ENCODE measurements around the gene NFIB.

Gene NFIB

DNA sequence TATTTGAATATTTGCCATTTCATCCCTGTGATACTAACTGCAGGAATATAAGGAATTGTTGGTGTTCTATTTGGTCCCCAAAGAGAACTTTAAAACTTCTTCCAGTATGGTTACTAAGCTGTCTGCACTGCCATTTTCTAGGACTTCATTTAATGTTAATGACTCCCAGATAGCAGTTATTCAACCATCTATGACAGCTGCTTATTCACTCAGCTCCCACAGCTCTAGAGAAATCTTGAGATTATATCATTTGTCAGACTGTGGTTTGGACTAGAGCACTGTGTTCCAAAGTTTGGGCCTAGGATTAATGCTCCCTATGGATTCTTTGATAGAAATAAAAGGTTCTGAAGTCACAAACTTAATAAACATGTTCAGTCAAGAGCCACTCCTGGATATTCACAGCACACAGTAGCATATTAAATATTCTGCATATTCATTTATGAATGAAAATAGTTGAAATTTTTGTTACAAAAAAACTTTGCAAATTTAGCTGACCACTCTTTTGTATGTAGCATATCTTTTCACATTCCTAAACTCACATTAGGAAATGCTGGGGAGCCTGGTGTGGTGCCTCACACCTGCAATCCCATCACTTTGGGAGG, 173.7 kb downstream of the NFIB start:
- no peak for DNase-seq

GRCh38 chr9:14139287-14139686, 174.7 kb downstream of the NFIB start:
- no peak for DNase-seq

DNA sequence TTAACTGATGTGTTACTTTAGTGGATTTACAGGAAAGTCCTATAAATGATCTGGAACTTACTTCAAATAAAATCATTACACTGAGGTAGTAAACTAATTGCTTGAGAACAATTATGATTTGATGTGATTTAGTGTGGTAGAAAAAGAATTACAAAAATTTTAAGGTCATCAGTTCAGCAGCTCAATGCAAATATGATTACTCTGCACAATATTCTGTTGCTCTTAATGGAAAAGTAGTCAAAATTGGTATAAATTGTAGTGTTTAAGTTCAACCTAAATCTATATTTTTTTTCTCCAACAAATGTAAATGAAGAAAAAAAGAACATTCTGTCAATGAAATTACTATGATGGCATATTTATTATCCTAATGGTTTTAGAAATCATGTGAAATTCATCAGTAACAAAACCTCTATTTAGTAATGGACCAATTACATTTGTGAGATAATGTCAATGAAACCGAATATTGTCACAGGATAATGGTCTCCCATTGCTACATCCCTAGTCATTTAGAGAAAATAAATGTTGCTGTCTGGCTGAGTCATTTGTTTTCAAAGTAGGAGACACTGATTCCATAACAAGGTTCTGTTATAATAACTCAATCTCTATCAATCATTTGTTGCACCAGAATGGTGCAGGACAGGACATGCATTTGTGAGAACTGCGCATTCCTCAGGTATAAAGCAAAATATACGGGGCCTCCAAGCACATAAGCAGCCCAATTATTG, 177.1 kb downstream of the NFIB start:
- no peak for DNase-seq

DNA sequence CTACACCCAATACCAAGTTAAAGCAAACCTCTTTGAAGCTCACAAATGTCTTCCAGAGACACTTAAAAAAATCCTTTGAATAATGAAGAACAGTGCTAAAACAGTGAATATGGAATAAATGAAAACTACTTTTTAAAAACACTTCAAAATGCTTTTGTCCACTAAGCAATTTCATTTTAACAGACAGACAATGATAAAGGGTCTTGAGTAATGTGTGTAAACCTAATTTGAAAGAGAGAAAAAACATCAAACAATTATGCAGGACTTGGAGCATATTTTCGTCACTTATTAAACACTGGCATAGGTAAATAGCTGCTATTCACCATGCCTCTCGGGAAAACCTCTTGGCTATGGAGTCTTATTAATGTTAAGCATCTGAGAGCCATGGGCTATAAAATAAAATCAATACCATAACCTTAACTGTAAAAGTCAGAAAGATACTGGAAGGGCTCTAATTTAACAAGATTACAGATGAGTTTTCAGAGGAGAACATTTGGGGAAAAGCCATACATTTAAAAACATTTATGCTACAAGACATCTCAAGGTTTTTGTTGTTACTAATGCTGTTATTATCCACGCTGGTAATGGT, 177.8 kb downstream of the NFIB start:
- DNase-seq = no peak

- DNase-seq = no peak
Measured at GRCh38 chr9:14135421-14135820, 178.5 kb downstream of the NFIB start.

DNA sequence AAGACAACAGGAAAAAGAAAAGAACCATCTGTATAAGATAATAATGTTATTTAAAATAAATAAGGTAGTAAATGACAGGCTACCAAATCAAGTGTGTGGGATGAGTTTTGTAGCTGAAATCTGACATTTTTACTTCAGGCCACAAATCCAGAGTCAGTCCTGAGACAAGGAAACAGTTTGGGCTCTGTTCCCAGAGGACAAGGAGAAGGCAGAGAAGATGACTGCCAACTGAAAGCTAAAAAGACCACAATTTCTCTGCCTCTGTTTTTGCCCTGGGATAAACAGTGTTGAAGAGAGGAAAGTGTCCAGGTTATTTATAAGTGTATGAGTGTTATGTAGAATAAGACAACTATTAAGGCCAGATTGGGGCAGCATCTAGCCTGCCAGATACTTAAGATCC, 180.5 kb downstream of the NFIB start:
- no peak for DNase-seq

- DNase-seq = no peak
Measured at GRCh38 chr9:14132775-14133174, 181.2 kb downstream of the NFIB start.

- DNase-seq = no peak
Measured at GRCh38 chr9:14131356-14132088, 182.4 kb downstream of the NFIB start.

- no peak for DNase-seq
Measured at GRCh38 chr9:14127656-14128055, 186.3 kb downstream of the NFIB start.

DNA sequence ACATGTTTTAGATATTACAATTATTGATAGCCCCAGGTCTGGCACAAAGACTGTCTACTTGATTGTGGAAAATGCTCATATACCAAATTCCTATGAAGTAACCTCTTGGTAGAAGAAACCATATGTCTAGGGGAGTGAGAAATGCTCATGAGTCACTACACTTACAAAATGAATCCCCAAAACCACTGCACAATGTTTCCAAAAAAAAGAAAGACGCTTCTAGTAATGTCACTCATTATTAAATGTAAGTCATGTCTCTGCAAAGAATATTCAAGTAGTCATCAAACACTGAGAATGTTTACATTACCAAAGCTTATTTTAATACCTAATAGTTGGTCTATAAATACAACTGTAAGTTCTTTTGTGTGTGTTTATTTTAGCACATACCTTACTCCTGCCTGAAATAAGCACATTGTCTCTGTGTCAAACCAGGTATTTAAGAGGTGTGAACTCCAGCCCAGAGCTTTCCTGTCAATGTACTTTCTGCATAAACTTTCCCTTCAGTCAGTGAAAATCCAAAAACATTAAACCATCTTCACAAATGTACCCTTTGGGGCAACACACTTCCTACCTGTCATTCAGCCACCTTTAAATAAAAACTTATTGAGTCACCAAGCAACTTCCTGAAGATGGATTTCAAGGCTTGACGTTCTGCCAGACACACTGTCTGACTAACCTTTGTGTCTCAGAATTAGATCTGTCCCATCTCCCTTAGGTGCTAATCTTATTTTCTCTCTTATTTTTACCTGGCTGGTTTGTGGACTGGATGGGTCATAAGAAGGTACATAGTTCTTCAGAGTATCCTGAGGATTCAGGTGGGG, 194.0 kb downstream of the NFIB start:
- no peak for DNase-seq

GRCh38 chr9:14112226-14112625, 201.7 kb downstream of the NFIB start:
- no peak for DNase-seq

DNA sequence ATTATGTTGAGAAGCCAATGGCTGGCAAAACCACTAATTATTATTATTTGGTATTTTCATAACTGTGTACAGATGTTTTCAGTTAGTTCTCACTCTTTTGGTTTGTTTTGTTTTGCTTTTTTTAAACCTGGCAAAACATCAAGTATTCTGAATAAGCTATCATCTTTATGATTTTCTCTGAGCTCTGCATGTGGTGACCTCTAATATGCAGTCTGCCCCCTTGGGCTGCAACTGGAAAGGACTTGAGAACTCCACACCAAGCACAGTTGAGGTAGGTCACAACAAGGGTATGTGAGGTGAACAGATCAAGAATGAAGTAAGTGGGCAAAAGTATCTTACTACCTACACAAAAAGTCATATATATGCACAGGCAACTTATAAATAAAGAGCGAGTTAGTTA, 202.2 kb downstream of the NFIB start:
- no peak for DNase-seq

DNA sequence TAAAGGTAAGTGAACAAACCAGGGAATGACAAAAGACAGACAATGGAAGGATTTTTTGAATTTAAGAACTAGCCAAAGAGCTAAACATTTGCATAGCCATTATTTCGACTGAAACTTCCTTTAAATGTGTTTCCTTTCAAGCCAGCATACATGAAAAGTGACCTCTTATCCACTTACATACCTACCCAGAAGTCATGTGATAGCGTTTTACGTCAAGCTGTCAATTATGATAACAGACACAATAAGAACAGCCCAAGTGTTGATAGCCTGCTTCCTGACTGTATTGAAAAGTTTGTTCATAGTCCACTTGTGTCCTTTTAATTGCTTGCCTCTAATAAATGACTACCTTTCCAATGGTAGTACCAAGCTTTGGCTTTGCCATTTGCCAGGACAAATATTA, 206.0 kb downstream of the NFIB start:
- no peak for DNase-seq

DNA sequence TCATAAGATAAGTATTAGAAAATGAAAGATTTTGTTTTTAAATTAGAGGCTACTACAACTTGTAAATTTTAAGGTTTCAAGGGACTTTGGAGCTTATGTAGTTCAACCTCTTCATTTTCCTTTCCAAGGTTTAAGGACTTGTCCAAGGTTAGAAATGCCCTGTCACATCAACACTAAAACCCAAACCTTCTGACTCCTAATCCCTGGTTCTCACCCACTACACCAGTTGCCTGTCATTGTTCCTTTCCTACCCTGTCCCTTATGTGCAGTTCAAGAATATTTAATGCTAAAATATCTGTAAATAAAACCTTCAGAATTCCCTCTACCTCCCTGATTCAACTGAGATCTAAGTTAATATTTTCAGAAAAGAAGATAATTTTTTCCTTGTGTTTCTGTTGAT, 206.4 kb downstream of the NFIB start:
- no peak for DNase-seq

DNA sequence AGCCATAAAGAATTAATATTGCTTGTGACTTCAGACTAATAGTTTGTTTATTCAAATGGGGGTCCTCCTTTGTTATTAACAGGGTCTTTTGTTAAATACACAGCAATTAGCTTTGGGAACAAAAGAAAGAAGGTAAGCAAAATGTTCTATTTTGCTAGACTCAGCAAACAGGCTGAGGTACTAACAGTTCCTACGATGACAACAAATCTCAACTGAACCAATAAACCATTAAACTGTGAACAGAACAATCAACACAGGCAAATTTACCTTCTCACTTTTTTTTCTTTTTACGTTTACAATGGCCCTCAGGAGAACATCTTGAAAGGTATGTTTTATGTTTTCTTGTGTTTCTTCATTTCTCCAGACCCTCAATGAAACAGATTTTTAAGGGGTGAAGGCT, 207.2 kb downstream of the NFIB start:
- no peak for DNase-seq

DNA sequence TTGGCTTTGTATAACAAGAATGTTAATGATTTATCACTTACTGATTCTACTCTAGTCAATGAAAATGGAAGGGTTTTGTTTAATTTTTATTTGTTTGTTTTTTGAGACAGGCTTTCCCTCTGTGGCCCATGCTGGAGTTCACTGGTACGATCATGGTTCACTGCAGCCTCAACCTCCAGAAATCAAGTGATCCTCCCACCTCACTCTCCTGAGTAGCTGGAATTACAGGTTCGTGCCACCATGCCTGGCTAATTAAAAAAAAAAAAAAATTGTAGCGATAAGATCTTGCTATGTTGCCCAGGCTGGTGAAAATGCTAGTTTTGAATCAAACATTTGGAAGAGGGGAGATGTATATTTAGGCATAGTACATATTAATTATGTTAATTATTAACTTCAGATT, 209.4 kb downstream of the NFIB start:
- DNase-seq = no peak

DNA sequence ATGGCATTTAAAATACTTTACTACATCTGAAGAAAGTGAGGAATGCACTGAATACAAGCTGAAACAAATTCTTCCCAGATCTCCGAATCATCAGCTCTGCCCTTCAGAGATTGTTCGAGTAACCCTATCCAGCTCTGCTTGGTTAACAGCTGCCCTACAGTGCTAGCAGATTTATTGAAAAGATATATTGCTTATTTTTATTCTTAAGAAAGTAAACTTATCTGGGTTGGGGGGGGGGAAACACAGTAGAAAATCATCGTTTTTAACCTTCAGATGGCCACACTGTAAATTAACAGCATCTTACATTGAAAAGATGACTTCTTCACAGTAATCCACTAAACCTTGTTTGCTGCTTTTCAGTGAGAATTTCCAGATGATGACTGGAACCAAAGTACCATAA, 210.8 kb downstream of the NFIB start:
- DNase-seq = no peak

GRCh38 chr9:14099737-14100136, 214.2 kb downstream of the NFIB start:
- no peak for DNase-seq

- DNase-seq = no peak
Measured at GRCh38 chr9:14098486-14099180, 215.3 kb downstream of the NFIB start.

DNA sequence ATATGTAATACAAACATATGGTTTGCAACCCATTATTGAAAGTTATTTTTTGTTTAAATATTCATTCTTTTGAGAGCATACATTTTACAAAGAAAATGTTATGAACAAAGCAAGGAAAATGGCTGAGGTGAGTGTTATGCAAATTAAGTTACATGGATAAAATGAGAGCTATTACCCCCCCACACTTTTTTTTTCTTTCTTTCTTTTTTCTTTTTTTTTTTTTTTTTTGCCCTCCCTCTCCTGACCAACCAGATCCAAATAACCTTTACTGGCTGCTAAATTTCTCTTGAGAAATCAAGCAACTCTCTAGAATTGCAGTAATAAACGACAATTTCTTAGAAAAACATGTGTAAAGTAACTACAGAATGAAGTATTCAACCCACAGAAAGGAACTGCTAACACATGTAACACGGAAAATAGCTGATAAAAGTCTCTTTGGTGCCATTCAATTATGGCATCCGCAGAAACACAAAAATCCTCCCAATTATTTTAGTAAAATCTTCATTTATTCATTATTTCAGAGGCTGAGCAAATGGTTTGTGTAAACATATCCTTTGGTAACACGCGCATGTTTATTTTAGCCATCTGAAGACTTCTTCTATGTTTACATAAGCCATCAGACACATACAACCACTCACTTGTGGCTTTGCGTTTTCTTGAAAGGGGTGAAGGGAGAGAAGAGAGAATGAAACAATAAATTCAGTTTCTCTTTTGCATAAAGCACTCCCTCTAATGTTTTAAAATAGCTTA, 216.1 kb downstream of the NFIB start:
- no peak for DNase-seq

- no peak for DNase-seq
Measured at GRCh38 chr9:14097215-14097614, 216.7 kb downstream of the NFIB start.

Data from suppressor macrophage (primary cell).